ENCODE data around the gene NDC80. TPM values are rescaled to one million over a fixed set of nuclear protein-coding genes. Genes with fewer than 3 reads are reported as not detected.

Gene NDC80
- total RNA-seq = 1.9 and 2.4 TPM in 2 replicates

DNA sequence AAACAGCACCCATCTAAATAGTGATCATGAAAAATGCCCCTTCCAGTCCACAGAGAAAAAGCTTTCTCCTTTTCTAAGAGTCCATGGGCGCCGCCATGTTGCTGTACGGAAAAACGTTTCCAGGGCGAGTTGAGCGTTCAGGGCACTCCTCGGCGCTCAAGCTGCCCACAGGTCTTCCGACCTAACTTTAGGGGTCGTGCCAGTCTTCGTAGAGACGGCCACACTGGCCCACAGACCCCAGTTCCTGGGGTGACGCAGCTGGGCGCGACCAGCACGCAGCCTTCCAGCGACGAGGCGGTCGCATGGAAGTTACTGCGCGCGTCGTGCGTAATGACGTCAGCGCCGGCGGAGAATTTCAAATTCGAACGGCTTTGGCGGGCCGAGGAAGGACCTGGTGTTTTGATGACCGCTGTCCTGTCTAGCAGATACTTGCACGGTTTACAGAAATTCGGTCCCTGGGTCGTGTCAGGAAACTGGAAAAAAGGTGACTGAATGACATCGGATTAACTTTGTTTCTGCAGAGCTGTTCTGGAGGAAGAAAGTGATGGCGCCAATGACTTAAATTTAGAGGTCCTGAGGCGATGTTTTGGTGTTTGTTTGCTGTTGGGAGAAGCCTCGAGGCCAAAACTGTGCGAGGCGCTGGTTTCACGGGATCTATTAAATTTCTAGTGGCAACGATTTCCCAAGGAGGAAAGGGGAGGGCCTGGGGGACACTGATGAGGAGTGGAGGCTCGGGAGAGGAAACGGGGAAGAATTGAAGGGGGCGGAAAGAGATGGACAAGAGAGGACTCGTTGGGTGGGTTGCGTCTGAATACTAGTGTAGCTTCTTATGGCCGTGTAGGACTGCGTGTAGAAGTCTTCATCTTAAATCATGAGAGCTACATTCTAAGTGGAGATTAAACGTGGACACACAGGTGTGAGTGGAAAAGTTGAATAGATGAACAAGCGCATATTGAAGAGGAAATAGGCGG is at the start of gene NDC80, which contains the start of gene METTL4:
TSS of gene NDC80 (plus strand) at position 358 of the 971 bp plus-strand sequence. CDS start 1,429 bp downstream, outside the sequence.
TSS of gene METTL4 (minus strand) at position 306 of the 971 bp plus-strand sequence. CDS start 4,289 bp downstream, outside the sequence.

DNA sequence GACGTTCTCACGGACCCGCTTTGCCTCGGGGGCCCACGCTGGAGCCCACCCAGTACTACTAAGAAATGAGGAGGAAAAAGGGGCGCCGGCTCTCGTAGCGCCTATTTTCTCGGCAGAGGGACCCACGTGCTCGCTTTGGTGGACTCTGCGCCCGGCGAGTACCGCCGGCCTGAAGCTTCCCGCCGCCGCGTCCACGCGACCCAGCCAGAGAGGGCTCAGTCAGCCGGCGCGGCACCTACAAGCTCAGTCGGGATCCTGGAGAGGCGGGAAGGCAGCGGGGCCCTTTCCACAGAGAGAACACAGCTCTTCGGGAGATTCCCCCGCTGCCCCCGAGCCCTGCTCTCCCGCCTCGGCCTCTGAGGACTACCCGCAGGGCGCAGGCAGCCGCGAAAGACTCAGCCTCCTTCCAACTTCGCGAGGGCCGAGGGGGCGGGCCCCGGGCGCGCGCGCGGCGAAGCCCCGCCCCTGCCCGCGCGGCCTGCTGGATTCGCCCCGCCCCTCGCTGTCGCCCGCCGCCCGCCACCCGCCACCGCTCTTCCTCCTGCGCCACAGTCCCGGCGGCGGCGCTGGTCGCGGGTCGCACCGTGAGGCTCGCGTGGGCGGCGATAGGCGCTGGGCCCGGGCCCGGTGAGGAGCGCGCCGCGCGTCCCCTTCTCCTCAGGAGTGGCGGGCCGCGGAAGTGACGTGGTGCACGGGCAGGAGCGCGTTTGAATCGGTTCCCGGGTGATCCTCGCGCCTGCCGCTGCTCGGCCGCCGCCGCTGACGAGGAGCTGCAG is 84.0 kb downstream of the NDC80 start, which contains the start of gene SMCHD1:
TSS of gene SMCHD1 (plus strand) at position 549 of the 776 bp plus-strand sequence. CDS start 350 bp downstream, outside the sequence.

Other genes starting within 250 kb of the NDC80 start
- 4.1 and 11.5 TPM in 2 replicates for gene METTL4, start 52 bp upstream of the NDC80 start, total RNA-seq
- gene SMCHD1, start 84.2 kb downstream of the NDC80 start, total RNA-seq = 36.1 and 37.9 TPM in 2 replicates